GM23338 (cell line): Measurements from ENCODE around the gene CLDN15. TPM values are rescaled to one million over a fixed set of nuclear protein-coding genes. Genes with fewer than 3 reads are reported as not detected.
A peak's percentile ranks its signal among the peaks of the same experiment; 100 is the strongest.

ENCODE experiments used
- ATAC-seq: fragments of 200-7000 bp; cut with Tn5 transposase; 3 replicates; pipeline ENCODE4 v1.9.1; 2020
- DNase-seq: peaks from one replicate; pipeline ENCODE4 v3.0.0-alpha.2; 2015; ENCODE audit warnings: low spot score
- H2AFZ ChIP-seq: fragments of 200-600 bp; sonication (generic); 2 replicates; pipeline ENCODE4 v1.8.0; 2016; ENCODE audit warnings: antibody characterized with exemption, mild to moderate bottlenecking, moderate library complexity
- H3F3A ChIP-seq: fragments of 200-600 bp; sonication (generic); replicated peaks from 2 replicates; pipeline ENCODE4 v1.8.0; 2017; ENCODE audit warnings: antibody characterized with exemption, mixed run types, low read depth
- H3K27ac ChIP-seq: fragments of 200-600 bp; sonication (generic); 2 replicates; pipeline ENCODE4 v1.6.1; 2016; ENCODE audit warnings: low read depth
- H3K27me3 ChIP-seq: fragments of 200-600 bp; sonication (generic); 2 replicates; pipeline ENCODE4 v1.8.0; 2016; ENCODE audit warnings: mild to moderate bottlenecking, mixed run types, moderate library complexity; ENCODE audit not compliant: insufficient read depth
- H3K36me3 ChIP-seq: fragments of 200-600 bp; sonication (generic); 2 replicates; pipeline ENCODE4 v1.8.0; 2016; ENCODE audit warnings: mild to moderate bottlenecking; ENCODE audit not compliant: insufficient read depth
- H3K4me1 ChIP-seq: fragments of 200-600 bp; sonication (generic); 2 replicates; pipeline ENCODE4 v1.8.0; 2016; ENCODE audit warnings: mild to moderate bottlenecking, moderate library complexity; ENCODE audit not compliant: insufficient read depth
- H3K4me2 ChIP-seq: fragments of 200-600 bp; sonication (generic); 2 replicates; pipeline ENCODE4 v1.7.1; 2017; ENCODE audit warnings: mixed run types
- H3K4me3 ChIP-seq: fragments of 200-600 bp; sonication (generic); 2 replicates; pipeline ENCODE4 v1.6.1; 2016; ENCODE audit warnings: mixed run types
- H3K79me2 ChIP-seq: fragments of 200-600 bp; sonication (generic); replicated peaks from 2 replicates; pipeline ENCODE4 v1.8.0; 2017; ENCODE audit warnings: mild to moderate bottlenecking; ENCODE audit not compliant: insufficient read depth
- H3K9me2 ChIP-seq: fragments of 200-600 bp; sonication (generic); 2 replicates; pipeline ENCODE4 v1.8.0; 2017; ENCODE audit not compliant: insufficient read depth
- H4K20me1 ChIP-seq: fragments of 200-600 bp; sonication (generic); replicated peaks from 2 replicates; pipeline ENCODE4 v1.8.0; 2017; ENCODE audit warnings: mild to moderate bottlenecking; ENCODE audit not compliant: insufficient read depth
- H3K27ac Mint-ChIP-seq: 2 replicates; pipeline ENCODE4 v1.8.0; 2020; ENCODE audit warnings: inconsistent platforms, mild to moderate bottlenecking, moderate library complexity, mixed read lengths
- H3K27me3 Mint-ChIP-seq: 3 replicates; pipeline ENCODE4 v1.8.0; 2022; ENCODE audit warnings: low read depth, mild to moderate bottlenecking, moderate library complexity, mixed read lengths, inconsistent platforms; ENCODE audit not compliant: insufficient read depth, poor library complexity
- H3K36me3 Mint-ChIP-seq: 3 replicates; pipeline ENCODE4 v1.8.0; 2021; ENCODE audit warnings: low read depth, mild to moderate bottlenecking, inconsistent platforms, moderate library complexity, mixed read lengths
- H3K4me1 Mint-ChIP-seq: 3 replicates; pipeline ENCODE4 v1.8.0; 2020; ENCODE audit warnings: mild to moderate bottlenecking, inconsistent platforms, mixed read lengths
- H3K4me3 Mint-ChIP-seq: 3 replicates; pipeline ENCODE4 v1.8.0; 2021; ENCODE audit warnings: moderate library complexity, mild to moderate bottlenecking, inconsistent platforms, mixed read lengths
- H3K9me3 Mint-ChIP-seq: 3 replicates; pipeline ENCODE4 v1.8.0; 2020; ENCODE audit warnings: moderate library complexity, mild to moderate bottlenecking, inconsistent platforms, mixed read lengths
- EZH2 ChIP-seq: fragments of 200-600 bp; sonication (generic); IDR thresholded peaks from one replicate; pipeline ENCODE4 v1.8.0; 2017; ENCODE audit warnings: antibody characterized with exemption, mild to moderate bottlenecking, low read depth; ENCODE audit not compliant: unreplicated experiment
- POLR2AphosphoS5 ChIP-seq: IDR thresholded peaks from 2 replicates; pipeline ENCODE4 v1.6.1; 2016; ENCODE audit warnings: antibody characterized with exemption, low read depth
- ZNF114 ChIP-seq: fragments of 250-450 bp; sonication (Bioruptor Pico); IDR thresholded peaks from 2 replicates; pipeline ENCODE4 v1.5.0; 2020; ENCODE audit warnings: mild to moderate bottlenecking, moderate library complexity
- ZNF331 ChIP-seq: fragments of 250-450 bp; sonication (Bioruptor Pico); IDR thresholded peaks from 2 replicates; pipeline ENCODE4 v1.5.0; 2020; ENCODE audit warnings: low read depth, mild to moderate bottlenecking, moderate library complexity
- long read RNA-seq: library from polyadenylated mRNA; unstranded; transcript quantifications from one replicate; pipeline ENCODE4 v2.0.0, GENCODE V29; 2020; ENCODE audit not compliant: unreplicated experiment
- polyA plus RNA-seq: library from polyadenylated mRNA; unstranded; fragments of >200 nt; fragmentation: Nextera tagmentation; extraction: Ambion mirVana; gene quantifications from 2 replicates; pipeline ENCODE4 v1.2.1, GENCODE V29; 2016
- total RNA-seq: library from RNA; depleted of rRNA; stranded (reverse); fragments of >200 nt; shearing (Covaris generic); gene quantifications from 2 replicates; pipeline ENCODE4 v1.2.3, GENCODE V29; 2014; rRNA removed
- TF ChIP-seq, protein P1 (sequence below): fragments of 250-450 bp; sonication (Bioruptor Pico); IDR thresholded peaks from 2 replicates; pipeline ENCODE4 v1.5.0; 2020; ENCODE audit warnings: mild to moderate bottlenecking, moderate library complexity
- TF ChIP-seq, protein P2 (sequence below): IDR thresholded peaks from 2 replicates; pipeline ENCODE4 v1.6.1; 2016; ENCODE audit warnings: antibody characterized with exemption
- TF ChIP-seq, protein P3 (sequence below), 2 experiments: fragments of 200-600 bp in 1 of 2; sonication (generic) in 1 of 2; conservative IDR thresholded peaks; 2 replicates each; pipeline versions ENCODE4 v1.5.1 to v1.6.1; 2016 to 2017; ENCODE audit warnings: antibody characterized with exemption in 2 of 2, low read depth in 2 of 2, mild to moderate bottlenecking in 2 of 2, moderate library complexity in 1 of 2

The CLDN15 gene, protein sequence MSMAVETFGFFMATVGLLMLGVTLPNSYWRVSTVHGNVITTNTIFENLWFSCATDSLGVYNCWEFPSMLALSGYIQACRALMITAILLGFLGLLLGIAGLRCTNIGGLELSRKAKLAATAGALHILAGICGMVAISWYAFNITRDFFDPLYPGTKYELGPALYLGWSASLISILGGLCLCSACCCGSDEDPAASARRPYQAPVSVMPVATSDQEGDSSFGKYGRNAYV
- total RNA-seq (3.6 and 3.7 TPM in 2 replicates), polyA plus RNA-seq (4.1 and 4.3 TPM in 2 replicates)
- long read RNA-seq, partial matches to known transcripts: 1 of 1 reads
- long read RNA-seq, other reads (novel, unspliced or antisense): 0 of 1 reads

DNA sequence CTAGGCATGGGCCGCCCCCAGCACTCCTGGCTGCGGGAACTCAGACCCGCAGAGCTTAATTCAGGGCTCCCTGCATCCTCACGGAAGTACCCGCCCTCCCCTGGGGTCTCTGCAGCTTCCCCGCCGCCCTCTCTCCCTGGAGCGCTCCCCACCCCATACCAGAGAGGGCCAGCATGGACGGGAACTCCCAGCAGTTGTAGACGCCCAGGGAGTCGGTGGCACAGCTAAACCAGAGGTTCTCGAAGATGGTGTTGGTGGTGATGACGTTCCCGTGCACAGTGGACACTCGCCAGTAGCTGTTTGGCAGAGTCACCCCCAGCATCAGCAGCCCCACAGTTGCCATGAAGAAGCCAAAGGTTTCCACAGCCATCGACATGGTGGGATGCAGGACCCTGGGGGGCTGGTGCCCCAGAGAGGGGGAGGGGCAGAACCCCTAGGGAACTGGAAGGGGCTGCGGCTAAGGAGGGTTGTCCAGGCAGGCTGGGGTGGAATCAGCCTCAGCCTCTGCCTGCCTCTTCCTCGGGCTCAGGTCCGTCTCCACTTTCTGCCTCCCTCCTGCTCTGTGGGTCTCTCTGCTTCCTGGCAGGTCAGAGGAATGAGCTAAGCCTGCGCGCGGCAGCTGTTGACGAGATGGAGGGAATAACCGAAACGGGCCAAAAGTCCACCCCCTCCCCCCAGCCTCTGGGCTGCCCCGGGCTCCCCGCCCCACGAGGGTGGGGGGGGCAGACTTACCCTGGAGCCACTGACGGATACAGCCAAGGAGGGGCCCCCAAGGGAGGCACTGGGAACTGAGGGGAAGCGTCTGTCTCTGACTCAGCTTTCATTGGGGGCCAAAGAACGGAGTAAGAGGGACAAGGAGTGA lies at the start of gene CLDN15:
TSS of gene CLDN15 (minus strand) at position 597 of the 862 bp plus-strand sequence. CDS start at position 376, 221 bp downstream.
- no peak within 1 kb of the TSS for H3K4me3 ChIP-seq
- H3K36me3 ChIP-seq: no peaks in the 10 kb centered on the region
- Mint-ChIP-seq H3K27ac (peak within 1 kb of the TSS; percentile 59; the same call in 1 of the 2 replicates), H3K27me3 (peaks cover 15% of the 10 kb centered on the region), H3K9me3 (no peaks in the 10 kb centered on the region), H3K4me1 (peaks cover 23% of the 10 kb centered on the region), H3K36me3 (peaks cover 14% of the 10 kb centered on the region), H3K4me3 (no peak within 1 kb of the TSS; the same call in 2 of the 3 replicates)
- H2AFZ ChIP-seq: no peak within 1 kb of the TSS
- H3K9me2 ChIP-seq: no peaks in the 10 kb centered on the region
- H3K79me2 ChIP-seq: peaks cover 9% of the 10 kb centered on the region
- H3K27ac ChIP-seq: peak within 1 kb of the TSS; percentile 72
- peaks cover 36% of the 10 kb centered on the region for H3K4me1 ChIP-seq
- no peak for TF ChIP-seq EZH2
- TF ChIP-seq, protein P1, sequence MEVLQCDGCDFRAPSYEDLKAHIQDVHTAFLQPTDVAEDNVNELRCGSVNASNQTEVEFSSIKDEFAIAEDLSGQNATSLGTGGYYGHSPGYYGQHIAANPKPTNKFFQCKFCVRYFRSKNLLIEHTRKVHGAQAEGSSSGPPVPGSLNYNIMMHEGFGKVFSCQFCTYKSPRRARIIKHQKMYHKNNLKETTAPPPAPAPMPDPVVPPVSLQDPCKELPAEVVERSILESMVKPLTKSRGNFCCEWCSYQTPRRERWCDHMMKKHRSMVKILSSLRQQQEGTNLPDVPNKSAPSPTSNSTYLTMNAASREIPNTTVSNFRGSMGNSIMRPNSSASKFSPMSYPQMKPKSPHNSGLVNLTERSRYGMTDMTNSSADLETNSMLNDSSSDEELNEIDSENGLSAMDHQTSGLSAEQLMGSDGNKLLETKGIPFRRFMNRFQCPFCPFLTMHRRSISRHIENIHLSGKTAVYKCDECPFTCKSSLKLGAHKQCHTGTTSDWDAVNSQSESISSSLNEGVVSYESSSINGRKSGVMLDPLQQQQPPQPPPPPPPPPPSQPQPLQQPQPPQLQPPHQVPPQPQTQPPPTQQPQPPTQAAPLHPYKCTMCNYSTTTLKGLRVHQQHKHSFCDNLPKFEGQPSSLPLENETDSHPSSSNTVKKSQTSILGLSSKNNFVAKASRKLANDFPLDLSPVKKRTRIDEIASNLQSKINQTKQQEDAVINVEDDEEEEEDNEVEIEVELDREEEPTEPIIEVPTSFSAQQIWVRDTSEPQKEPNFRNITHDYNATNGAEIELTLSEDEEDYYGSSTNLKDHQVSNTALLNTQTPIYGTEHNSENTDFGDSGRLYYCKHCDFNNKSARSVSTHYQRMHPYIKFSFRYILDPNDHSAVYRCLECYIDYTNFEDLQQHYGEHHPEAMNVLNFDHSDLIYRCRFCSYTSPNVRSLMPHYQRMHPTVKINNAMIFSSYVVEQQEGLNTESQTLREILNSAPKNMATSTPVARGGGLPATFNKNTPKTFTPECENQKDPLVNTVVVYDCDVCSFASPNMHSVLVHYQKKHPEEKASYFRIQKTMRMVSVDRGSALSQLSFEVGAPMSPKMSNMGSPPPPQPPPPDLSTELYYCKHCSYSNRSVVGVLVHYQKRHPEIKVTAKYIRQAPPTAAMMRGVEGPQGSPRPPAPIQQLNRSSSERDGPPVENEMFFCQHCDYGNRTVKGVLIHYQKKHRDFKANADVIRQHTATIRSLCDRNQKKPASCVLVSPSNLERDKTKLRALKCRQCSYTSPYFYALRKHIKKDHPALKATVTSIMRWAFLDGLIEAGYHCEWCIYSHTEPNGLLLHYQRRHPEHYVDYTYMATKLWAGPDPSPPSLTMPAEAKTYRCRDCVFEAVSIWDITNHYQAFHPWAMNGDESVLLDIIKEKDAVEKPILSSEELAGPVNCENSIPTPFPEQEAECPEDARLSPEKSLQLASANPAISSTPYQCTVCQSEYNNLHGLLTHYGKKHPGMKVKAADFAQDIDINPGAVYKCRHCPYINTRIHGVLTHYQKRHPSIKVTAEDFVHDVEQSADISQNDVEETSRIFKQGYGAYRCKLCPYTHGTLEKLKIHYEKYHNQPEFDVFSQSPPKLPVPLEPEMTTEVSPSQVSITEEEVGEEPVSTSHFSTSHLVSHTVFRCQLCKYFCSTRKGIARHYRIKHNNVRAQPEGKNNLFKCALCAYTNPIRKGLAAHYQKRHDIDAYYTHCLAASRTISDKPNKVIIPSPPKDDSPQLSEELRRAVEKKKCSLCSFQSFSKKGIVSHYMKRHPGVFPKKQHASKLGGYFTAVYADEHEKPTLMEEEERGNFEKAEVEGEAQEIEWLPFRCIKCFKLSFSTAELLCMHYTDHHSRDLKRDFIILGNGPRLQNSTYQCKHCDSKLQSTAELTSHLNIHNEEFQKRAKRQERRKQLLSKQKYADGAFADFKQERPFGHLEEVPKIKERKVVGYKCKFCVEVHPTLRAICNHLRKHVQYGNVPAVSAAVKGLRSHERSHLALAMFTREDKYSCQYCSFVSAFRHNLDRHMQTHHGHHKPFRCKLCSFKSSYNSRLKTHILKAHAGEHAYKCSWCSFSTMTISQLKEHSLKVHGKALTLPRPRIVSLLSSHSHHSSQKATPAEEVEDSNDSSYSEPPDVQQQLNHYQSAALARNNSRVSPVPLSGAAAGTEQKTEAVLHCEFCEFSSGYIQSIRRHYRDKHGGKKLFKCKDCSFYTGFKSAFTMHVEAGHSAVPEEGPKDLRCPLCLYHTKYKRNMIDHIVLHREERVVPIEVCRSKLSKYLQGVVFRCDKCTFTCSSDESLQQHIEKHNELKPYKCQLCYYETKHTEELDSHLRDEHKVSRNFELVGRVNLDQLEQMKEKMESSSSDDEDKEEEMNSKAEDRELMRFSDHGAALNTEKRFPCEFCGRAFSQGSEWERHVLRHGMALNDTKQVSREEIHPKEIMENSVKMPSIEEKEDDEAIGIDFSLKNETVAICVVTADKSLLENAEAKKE (CRISPR knock-in tag): no peak
- TF ChIP-seq, protein P2, sequence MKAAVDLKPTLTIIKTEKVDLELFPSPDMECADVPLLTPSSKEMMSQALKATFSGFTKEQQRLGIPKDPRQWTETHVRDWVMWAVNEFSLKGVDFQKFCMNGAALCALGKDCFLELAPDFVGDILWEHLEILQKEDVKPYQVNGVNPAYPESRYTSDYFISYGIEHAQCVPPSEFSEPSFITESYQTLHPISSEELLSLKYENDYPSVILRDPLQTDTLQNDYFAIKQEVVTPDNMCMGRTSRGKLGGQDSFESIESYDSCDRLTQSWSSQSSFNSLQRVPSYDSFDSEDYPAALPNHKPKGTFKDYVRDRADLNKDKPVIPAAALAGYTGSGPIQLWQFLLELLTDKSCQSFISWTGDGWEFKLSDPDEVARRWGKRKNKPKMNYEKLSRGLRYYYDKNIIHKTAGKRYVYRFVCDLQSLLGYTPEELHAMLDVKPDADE: no peak
- no peak for TF ChIP-seq ZNF114 (CRISPR knock-in tag)
- no peak for TF ChIP-seq POLR2AphosphoS5
- TF ChIP-seq, protein P3, sequence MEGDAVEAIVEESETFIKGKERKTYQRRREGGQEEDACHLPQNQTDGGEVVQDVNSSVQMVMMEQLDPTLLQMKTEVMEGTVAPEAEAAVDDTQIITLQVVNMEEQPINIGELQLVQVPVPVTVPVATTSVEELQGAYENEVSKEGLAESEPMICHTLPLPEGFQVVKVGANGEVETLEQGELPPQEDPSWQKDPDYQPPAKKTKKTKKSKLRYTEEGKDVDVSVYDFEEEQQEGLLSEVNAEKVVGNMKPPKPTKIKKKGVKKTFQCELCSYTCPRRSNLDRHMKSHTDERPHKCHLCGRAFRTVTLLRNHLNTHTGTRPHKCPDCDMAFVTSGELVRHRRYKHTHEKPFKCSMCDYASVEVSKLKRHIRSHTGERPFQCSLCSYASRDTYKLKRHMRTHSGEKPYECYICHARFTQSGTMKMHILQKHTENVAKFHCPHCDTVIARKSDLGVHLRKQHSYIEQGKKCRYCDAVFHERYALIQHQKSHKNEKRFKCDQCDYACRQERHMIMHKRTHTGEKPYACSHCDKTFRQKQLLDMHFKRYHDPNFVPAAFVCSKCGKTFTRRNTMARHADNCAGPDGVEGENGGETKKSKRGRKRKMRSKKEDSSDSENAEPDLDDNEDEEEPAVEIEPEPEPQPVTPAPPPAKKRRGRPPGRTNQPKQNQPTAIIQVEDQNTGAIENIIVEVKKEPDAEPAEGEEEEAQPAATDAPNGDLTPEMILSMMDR (conservative IDR thresholded peaks at IDR 0.05; ENCODE audit: low read depth in 2 of 2): no peak
- TF ChIP-seq ZNF331 (CRISPR knock-in tag): no peak
- H4K20me1 ChIP-seq: no peaks in the 10 kb centered on the region; the same call in 1 of the 2 replicates
- peak within 1 kb of the TSS; percentile 65 for H3K4me2 ChIP-seq
- ATAC-seq (no peak), DNase-seq (no peak)
- peaks cover 26% of the 10 kb centered on the region for H3F3A ChIP-seq
- H3K27me3 ChIP-seq: no peaks in the 10 kb centered on the region
